Stomach smooth muscle (tissue), 2 donors: ENCODE data around the gene C12orf57.
A peak's percentile ranks its signal among the peaks of the same experiment; 100 is the strongest.

ENCODE experiments used
- H3K27ac ChIP-seq: one replicate; pipeline ENCODE4 v1.7.0; 2013; ENCODE audit warnings: mild to moderate bottlenecking, low read length, inconsistent platforms
- H3K27me3 ChIP-seq, 2 donors: one replicate each; pipeline ENCODE4 v1.7.0; 2013; ENCODE audit warnings: low read length in 2 of 2; ENCODE audit not compliant: insufficient read depth in 2 of 2, control insufficient read depth in 1 of 2
- H3K36me3 ChIP-seq, 2 donors: one replicate each; pipeline ENCODE4 v1.7.0; 2013; ENCODE audit warnings: low read length in 2 of 2; ENCODE audit not compliant: control insufficient read depth in 2 of 2, insufficient read depth in 2 of 2
- H3K4me1 ChIP-seq: one replicate; pipeline ENCODE4 v1.7.0; 2013; ENCODE audit warnings: low read length; ENCODE audit not compliant: control insufficient read depth, insufficient read depth
- H3K4me3 ChIP-seq, 2 donors: one replicate each; pipeline ENCODE4 v1.7.0; 2013; ENCODE audit warnings: low read length in 2 of 2
- H3K9ac ChIP-seq, 2 donors: one replicate each; pipeline ENCODE4 v1.7.0; 2013; ENCODE audit warnings: low read length in 2 of 2, mild to moderate bottlenecking in 1 of 2
- H3K9me3 ChIP-seq, 2 donors: one replicate each; pipeline ENCODE4 v1.7.0; 2013; ENCODE audit warnings: low read length in 2 of 2; ENCODE audit not compliant: control insufficient read depth in 2 of 2
- donor health status: healthy.
- donor health status: Pancreatic carcinoma.

The C12orf57 gene

DNA sequence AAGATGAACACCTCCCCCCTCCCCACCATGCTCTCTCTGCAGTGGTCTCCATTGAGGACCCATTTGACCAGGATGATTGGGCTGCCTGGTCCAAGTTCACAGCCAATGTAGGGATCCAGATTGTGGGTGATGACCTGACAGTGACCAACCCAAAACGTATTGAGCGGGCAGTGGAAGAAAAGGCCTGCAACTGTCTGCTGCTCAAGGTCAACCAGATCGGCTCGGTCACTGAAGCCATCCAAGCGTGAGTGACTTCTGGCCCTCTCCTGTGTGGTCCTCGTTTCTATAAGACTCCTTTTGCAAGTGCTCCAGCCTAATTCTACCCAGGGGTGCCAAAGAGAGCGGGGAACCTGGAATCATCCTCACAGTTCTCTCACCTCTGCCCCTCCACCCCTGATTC is 22.3 kb upstream of the C12orf57 start:
- Histone ChIP-seq H3K4me3 (no peak overlapping the region), H3K9me3 (no peaks in the 10 kb centered on the region), H3K36me3 (peaks cover 22 to 40% of the 10 kb centered on the region in 2 donors), H3K4me1 (peaks cover 32% of the 10 kb centered on the region), H3K9ac (no peak overlapping the region), H3K27ac (no peak overlapping the region), H3K27me3 (no peaks in the 10 kb centered on the region)

- no peaks in the 10 kb centered on the region for H3K9me3 ChIP-seq
- no peak overlapping the region for H3K9ac ChIP-seq
- H3K27me3 ChIP-seq, result no peaks in the 10 kb centered on the region
- H3K4me1 ChIP-seq, result peaks cover 39% of the 10 kb centered on the region
- peaks cover 19 to 33% of the 10 kb centered on the region in 2 donors for H3K36me3 ChIP-seq
- peak overlapping the region; percentile 18 for H3K27ac ChIP-seq
- no peak overlapping the region for H3K4me3 ChIP-seq
These were observed 21.6 kb upstream of the C12orf57 start for GRCh38 chr12:6921996-6922946.

DNA sequence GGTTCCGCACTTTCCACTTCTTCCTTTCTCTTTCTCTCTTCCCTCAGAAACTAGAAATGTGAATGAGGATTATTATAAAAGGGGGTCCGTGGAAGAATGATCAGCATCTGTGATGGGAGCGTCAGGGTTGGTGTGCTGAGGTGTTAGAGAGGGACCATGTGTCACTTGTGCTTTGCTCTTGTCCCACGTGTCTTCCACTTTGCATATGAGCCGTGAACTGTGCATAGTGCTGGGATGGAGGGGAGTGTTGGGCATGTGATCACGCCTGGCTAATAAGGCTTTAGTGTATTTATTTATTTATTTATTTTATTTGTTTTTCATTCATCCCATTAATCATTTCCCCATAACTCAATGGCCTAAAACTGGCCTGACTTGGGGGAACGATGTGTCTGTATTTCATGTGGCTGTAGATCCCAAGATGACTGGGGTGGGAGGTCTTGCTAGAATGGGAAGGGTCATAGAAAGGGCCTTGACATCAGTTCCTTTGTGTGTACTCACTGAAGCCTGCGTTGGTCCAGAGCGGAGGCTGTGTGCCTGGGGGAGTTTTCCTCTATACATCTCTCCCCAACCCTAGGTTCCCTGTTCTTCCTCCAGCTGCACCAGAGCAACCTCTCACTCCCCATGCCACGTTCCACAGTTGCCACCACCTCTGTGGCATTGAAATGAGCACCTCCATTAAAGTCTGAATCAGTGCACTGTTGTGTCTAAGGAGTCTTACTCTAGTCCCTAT is 20.7 kb upstream of the C12orf57 start:
- Histone ChIP-seq H3K27me3 (no peaks in the 10 kb centered on the region), H3K36me3 (peaks cover 13 to 30% of the 10 kb centered on the region in 2 donors), H3K9me3 (no peaks in the 10 kb centered on the region), H3K9ac (no peak overlapping the region), H3K4me1 (peaks cover 40% of the 10 kb centered on the region), H3K27ac (peak overlapping the region; percentile 18), H3K4me3 (no peak overlapping the region)

DNA sequence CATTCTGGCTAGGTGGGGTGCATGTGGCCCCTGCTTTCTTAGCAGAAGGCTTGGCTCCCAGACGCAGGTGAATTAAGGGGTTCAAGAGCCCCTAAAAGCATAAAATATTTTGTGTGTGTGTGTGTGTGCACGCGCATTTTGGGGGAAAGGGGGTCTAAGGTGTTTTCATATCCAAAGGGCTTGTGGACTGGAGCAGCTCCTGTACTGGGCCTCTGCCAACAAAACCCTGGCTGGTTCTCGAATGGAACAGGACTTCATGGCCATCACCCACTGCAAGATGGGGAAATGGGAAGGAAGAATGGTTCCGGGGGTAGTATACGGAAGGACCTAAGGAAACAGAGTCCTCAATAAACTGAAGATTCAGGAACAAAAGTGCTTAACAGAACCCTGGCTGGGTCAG is 20.0 kb upstream of the C12orf57 start:
- peak overlapping the region in 1 of 2 donors; percentile 31 for H3K9ac ChIP-seq
- no peak overlapping the region for H3K4me3 ChIP-seq
- no peaks in the 10 kb centered on the region for H3K27me3 ChIP-seq

GRCh38 chr12:6925239-6925539 is 18.6 kb upstream of the C12orf57 start:
- H3K9me3 ChIP-seq, result no peaks in the 10 kb centered on the region
- H3K4me3 ChIP-seq, result peak overlapping the region in 1 of 2 donors; percentile 76
- no peaks in the 10 kb centered on the region for H3K27me3 ChIP-seq
- H3K9ac ChIP-seq, result peak overlapping the region; percentile 87 to 98
- H3K27ac ChIP-seq, result peak overlapping the region; percentile 99
- H3K36me3 ChIP-seq, result peaks cover 9 to 20% of the 10 kb centered on the region in 2 donors
- H3K4me1 ChIP-seq, result peaks cover 56% of the 10 kb centered on the region

More for the DNA sequence above, 20.0 kb upstream of the C12orf57 start:
- Histone ChIP-seq H3K36me3 (peaks cover 13 to 30% of the 10 kb centered on the region in 2 donors), H3K9me3 (no peaks in the 10 kb centered on the region), H3K4me1 (peaks cover 43% of the 10 kb centered on the region), H3K27ac (peak overlapping the region; percentile 99)

- peak overlapping the region; percentile 87 to 98 for H3K9ac ChIP-seq
- no peaks in the 10 kb centered on the region for H3K27me3 ChIP-seq
- H3K9me3 ChIP-seq, result no peaks in the 10 kb centered on the region
- H3K4me1 ChIP-seq, result peaks cover 58% of the 10 kb centered on the region
- H3K27ac ChIP-seq, result peak overlapping the region; percentile 99
- peak overlapping the region; percentile 65 to 76 for H3K4me3 ChIP-seq
- H3K36me3 ChIP-seq, result peaks cover 9 to 20% of the 10 kb centered on the region in 2 donors
These were observed 18.1 kb upstream of the C12orf57 start for GRCh38 chr12:6925540-6926279.

DNA sequence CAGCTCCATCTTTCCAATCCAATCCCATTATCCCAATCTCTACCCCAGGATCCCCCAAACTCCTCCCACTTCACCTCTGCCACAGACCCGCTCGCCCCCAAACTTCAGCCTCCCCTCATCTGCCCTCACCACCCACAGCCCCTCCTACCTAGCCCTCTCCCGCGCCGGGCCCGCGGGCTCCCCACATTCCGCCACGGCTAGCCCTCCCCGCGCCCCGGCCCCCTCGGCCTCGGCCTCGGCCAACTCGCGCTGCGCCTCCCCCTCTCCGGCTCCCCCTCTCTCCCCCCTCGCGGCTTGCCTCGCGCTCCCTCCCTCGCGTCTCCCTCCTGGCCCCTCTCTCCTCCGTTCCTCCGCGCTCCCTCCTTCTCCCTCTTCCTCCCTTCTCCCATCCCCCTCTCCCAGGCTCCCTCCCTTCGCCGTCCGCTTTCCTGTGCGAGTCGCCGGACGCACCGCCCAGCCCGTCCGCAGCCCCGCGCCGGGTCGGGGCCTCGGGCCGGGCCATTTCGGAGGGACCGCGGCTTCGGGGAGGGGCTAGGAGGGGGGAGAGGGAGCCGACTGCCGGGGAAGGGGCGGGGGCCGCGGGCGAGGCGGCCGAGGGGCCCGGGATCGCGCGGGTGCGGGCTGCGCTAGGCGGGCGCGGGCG is 16.3 kb upstream of the C12orf57 start, which contains the start of gene ATN1:
Gene ATN1 (plus strand): TSS at position 581 of the 643 bp plus-strand sequence. CDS start 6,043 bp downstream, outside the sequence.
- Histone ChIP-seq H3K4me1 (peaks cover 65% of the 10 kb centered on the region), H3K36me3 (peaks cover 0 to 9% of the 10 kb centered on the region in 2 donors), H3K9me3 (no peaks in the 10 kb centered on the region), H3K27me3 (no peaks in the 10 kb centered on the region), H3K27ac (peak within 1 kb of the TSS; percentile 99), H3K4me3 (peak within 1 kb of the TSS; percentile 93 to 98), H3K9ac (peak within 1 kb of the TSS; percentile 96 to 98)

DNA sequence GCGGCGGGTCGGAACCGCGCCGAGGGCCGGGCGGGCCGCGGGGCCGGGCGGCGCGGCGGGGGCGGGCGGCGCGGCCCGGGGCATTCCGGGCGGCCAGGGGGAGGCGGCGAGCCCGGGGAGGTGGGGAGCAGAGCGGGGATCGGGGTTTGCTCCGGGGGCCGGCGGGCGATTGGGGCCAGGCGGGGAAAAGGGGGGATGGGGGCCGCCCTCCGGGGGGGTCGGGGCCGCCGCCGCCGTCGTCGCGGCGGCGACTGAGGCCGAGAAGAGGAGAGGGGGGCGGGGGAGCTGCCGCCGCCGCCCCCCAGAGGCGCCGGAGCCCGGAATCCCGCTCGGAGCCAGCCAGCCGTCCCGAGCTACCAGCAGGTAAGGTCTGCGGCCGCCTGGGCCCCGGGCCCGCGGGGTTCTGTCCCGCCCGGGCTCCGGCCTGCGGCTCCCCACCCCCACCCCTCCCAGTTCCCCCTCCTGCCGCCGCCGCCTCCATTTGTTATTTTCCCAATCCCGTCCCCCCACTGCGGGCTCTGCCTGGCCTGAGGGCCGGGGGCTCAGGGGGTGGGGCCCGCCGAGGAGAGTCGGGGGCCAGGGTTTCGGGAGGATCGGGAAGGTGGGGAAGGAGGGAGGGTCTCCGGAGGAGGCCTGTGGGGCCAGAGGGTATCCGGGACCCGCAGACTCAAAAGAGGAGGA is 15.7 kb upstream of the C12orf57 start:
- Histone ChIP-seq H3K36me3 (peaks cover under 1 to 3% of the 10 kb centered on the region in 2 donors), H3K9ac (peak overlapping the region; percentile 87 to 95), H3K27me3 (no peaks in the 10 kb centered on the region), H3K27ac (peak overlapping the region; percentile 89), H3K4me1 (peaks cover 68% of the 10 kb centered on the region), H3K4me3 (peak overlapping the region; percentile 93 to 98), H3K9me3 (no peaks in the 10 kb centered on the region)

GRCh38 chr12:6928703-6929407 is 15.0 kb upstream of the C12orf57 start:
- peak overlapping the region; percentile 93 to 98 for H3K4me3 ChIP-seq
- no peaks in the 10 kb centered on the region for H3K9me3 ChIP-seq
- peak overlapping the region; percentile 87 to 95 for H3K9ac ChIP-seq
- no peaks in the 10 kb centered on the region for H3K27me3 ChIP-seq
- H3K27ac ChIP-seq, result peak overlapping the region; percentile 89
- H3K4me1 ChIP-seq, result peaks cover 71% of the 10 kb centered on the region
- H3K36me3 ChIP-seq, result peaks cover 6 to 7% of the 10 kb centered on the region in 2 donors
